HG03139 (cell line): ENCODE measurements around the gene ITIH1.
"Not testable (repeated sequence)": the region's sequence is repeated elsewhere in the genome, so short reads cannot be mapped to it uniquely, and the experiment has no call there.

Experiments used
- ATAC-seq: cut with Tn5 transposase; IDR thresholded peaks from one replicate; pipeline ENCODE4 v1.9.1; 2021; ENCODE audit not compliant: unreplicated experiment

Gene ITIH1

DNA sequence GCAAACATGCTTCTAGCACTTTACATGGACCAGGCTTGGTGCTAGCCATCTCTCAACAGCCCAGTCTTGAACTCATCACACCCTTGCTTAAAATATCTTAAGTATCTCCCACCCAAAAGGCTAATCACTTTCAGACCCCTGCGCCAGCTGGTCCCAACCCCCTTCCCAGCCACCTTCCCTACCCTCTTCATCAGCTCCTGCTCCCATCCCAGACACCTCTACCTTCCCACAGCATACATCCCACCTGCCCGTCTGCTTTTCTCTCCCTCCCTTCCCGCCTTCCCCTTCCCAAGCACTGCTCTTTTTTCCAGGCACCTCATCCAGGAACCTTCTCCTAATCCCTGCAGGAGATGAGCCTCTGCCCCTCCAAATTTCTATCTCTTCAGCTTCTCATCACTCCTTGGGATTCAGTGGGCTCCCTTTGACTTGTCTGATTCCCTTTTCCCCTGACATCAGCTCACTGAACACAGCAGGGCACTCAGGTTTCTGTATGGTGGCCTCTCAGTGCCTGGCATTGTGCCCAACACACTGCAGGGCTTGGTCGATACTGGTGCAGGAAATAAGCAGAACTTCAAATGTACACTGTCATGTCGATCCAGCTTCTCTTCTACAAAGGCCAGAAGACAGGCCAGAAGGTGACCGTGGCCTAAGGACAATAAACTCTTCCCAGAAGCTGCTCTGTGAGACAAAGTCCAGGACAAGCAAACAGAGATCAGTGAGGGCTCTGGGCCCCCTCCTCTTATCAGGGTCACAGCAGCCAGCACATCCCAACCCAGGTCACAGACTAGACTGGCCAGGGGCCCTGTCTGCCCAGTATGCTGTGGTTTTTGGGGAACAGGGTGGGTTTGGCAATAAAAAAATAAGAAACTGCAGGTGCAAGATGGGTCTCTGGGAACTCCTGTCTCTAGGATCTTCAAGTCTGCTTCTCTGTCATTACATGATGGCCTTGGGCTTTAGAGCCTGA, 2.2 kb upstream of the ITIH1 start:
- ATAC-seq: no peak

DNA sequence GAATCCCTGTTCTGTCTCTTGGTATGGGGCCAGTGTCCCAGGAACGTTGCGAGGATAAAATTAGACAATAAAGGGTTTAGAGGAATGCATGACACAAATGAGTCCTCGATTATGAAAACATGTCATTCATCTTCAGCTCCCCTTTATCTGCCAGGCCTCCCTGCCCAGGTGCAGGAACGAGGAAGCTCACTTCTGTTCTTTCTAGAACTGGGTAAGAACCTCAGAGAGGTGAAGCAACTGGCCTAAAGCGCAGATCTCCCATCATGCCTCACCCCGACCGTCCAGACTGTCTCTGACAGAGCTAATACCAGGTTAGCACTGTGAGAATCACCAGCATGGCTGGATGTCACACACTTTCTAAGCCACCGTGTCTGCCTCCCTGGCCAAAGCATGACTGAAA, 1.5 kb upstream of the ITIH1 start:
- no peak for ATAC-seq

DNA sequence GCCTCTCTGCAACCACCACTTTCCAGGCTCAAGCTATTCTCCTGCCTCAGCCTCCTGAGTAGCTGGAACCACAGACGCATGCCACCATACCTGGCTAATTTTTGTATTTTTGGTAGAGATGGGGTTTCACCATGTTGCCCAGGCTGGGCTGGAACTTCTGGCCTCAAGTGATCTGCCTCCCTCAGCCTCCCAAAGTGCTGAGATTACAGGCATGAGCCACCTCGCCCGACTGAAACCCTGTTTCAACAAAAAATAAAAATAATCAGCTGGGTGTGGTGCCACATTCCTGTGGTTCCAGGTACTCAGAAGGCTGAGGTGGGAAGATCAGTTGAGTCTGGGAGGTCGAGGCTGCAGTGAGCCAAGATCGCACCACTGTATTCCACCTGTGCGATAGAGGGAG, 913 bp upstream of the ITIH1 start:
- not testable (repeated sequence) for ATAC-seq

DNA sequence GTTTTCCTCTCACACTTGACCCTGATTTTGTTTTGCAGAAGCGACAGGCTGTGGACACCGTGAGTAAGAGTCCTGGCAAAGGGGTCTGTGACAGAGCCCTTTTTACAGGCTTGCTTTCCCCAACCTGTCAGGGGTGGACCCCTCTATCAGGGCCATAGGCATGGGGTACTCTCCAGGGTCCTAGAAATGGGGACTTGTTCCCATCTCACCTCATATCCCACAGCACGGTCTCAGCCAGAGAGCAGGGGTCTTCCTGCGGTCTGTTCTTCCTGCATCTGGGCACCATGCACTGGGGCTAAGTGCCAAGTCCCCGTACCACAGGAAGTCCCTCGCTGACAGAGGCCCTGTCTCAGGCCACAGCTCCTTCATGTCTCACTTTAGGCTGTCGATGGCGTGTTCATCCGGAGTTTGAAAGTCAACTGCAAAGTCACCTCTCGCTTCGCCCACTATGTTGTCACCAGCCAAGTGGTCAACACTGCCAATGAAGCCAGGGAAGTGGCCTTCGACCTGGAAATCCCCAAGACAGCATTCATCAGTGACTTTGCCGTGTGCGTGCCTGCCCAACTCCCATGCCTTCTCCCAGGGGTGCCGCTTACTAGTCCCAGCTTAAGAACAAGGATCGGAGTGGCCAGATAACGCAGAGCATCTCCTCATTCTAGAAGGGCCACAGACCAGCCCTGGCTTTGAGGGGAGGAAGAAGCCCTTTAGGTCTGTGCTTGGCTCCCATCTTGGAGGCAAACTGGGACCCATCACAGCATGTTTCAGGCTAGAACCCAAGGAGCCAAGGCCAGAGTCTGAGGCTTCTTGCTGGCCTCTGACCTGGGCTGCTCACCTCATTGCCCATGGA, 783 bp downstream of the ITIH1 start:
- ATAC-seq: no peak

DNA sequence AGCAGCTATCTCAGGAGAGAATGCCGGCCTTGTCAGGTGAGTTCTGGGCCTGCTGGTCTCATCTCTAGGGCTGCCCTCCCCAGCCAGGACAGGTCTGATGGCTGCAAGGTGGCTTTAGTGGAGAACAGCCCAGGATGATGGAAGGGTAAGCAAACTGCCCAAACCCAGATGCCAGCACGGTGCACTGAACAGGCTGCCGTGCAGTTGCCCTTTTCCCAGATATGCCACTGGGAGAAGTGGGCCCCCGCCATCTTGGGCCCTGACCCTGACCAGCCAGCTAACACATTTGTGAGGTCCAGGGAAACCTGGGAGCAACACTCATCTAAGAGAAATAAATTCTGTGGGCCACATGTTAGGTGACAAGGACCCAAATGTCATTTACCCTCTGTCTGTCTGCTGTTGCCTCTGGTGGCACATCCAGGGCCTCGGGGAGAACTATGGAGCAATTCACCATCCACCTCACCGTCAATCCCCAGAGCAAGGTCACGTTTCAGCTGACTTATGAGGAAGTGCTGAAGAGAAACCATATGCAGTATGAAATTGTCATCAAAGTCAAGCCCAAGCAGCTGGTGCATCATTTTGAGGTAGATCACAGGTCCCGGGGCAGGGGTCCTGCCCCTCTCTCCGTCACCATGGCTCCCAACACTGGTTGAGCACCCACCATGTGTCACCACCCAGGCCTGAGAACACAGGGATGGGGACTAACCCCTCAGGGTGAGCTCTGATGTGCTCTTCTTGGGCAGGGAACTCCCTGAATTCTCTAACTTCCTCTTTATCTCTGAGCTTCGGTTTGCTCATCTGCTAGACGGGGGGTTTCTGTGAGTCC, 1.8 kb downstream of the ITIH1 start:
- no peak for ATAC-seq

DNA sequence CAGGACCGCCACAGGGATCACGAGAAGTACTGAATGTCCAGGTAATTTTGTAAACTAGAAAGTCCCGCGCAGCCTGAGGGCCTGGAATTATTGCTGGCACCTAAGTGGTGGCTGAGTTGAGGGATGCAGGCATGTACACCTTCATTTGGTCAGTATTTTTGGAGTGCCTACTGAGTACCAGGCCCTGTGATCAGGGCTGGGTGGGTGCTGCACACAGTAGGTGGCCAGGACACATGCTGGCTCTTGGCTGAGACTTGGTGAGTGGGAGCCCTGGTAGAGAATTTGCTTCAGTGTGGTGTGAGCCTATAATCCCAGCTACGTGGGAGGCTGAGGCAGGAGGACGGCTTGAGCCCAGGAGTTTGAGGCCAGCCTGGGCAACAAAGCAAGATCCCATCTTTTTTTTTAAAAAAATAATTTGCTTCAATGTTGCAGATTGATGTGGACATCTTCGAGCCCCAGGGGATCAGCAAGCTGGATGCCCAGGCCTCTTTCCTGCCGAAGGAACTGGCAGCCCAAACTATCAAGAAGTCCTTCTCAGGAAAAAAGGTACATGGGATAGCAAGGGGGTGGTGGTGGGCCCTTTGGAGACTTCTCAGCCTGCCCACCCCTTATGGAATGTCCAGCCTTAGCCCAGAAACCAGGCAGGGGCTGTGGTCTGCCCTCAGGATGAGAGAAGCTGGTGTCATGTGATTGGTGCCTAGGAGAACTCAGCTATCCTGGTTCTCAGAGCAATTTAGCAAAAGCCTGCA, 2.6 kb downstream of the ITIH1 start:
- ATAC-seq: no peak

DNA sequence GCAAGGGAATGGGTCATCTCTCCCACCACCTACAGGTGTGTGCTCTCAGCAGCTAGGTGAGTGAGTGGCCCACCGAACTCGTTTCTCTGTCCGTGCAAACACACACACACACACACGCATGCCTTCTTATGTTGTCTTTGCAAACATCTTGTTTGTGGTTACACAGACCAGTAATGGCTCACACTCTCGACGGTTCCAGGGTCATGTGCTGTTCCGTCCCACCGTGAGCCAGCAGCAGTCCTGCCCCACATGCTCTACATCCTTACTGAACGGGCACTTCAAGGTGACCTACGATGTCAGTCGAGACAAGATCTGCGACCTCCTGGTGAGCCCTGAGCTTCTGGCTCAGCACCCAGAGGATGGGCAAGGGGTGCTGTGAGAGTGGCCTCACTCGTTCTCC, 4.3 kb downstream of the ITIH1 start:
- ATAC-seq: no peak

DNA sequence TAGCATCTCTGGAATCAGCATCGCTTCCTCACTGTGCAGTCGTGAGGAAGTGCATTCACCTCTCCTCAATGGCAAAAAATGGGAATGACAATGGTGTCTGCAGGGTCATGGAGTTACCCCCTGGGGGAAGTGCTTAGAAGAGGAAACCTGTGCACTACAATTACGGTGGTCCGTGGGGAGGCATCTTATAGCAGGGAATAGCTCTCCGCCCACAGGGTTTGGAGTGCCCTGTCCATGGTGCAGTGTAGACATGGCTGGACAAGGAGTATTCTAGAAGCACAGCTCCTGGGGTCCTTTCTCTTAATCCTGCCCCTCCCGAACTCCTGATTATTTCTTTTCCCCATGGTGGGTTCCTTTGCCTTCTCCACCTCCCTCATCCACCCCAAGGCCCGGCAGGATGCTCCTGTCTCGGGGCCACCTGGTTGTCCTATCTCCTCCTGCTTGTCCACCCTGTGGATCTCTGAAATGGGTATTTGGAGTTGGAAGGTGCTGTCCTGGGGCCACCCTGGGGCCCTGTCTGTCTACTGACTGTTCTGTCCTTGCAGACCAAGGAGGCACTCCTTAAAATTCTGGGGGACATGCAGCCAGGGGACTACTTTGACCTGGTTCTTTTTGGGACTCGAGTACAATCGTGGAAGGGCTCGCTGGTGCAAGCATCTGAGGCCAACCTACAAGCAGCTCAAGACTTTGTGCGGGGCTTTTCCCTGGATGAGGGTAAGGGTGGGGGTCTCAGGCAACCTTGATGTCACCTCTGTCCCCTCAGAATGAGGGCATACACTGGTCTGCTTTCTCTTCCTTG, 5.2 kb downstream of the ITIH1 start:
- no peak for ATAC-seq

DNA sequence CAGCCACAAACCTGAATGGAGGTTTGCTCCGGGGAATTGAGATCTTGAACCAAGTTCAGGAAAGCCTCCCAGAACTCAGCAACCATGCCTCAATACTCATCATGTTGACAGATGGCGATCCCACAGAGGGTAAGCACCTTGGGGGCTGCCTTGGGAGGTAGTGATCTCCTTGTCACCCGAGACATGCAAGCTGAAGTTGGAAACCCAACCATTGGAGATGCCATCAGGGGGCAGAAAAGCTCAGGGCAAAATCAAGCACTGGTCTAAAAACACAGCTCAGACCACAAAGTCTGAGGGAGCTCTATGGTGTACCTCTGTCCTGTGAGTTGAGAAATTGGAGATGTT, 5.8 kb downstream of the ITIH1 start:
- ATAC-seq: no peak

DNA sequence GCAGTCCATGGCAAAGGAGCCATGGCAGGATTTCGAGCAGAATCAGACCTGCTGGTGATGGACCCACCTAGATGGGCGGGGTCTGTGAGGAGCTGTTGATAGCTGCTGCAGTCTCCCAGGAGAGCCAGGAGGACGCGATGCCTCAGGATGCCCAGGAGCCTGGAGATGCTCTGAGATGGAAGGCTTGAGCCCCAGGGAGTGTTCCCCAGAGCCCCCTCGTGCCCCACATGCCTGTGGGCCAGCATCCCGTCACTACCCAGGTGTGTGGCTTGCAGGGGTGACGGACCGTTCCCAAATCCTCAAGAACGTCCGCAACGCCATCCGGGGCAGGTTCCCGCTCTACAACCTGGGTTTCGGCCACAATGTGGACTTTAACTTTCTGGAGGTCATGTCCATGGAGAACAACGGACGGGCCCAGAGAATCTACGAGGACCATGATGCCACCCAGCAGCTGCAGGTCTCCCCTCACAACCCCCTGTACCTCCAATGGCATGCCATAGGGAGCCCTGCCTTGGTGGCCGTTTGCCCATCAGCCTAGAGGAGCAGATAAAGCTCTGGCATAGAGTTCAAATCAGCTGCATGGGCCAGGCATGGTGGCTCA, 6.7 kb downstream of the ITIH1 start:
- ATAC-seq: no peak

DNA sequence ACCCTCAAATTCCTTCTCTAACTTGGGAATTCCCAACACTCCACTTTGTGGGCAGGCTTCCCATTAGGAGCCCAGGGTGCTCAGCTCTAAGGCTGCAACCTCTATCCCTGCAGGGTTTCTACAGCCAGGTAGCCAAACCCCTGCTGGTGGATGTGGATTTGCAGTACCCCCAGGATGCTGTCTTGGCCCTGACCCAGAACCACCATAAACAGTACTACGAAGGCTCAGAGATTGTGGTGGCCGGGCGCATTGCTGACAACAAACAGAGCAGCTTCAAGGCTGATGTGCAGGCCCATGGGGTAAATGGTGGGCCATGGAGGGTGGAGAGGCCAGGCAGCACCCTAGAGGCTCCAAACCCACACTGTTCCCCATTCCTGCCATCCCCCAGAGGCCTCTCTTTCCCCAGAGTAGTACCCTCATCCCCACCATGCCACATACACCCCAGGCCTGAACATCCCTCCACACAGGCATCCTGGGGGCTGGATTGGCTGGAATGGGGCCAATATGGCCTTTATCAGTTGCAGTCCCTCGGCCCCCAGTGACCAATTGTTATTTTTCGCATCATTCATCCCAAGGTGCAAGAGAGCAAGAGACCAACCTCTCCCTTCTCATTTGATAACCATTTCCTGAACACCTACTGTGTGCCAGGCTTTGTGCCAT, 7.7 kb downstream of the ITIH1 start:
- no peak for ATAC-seq

DNA sequence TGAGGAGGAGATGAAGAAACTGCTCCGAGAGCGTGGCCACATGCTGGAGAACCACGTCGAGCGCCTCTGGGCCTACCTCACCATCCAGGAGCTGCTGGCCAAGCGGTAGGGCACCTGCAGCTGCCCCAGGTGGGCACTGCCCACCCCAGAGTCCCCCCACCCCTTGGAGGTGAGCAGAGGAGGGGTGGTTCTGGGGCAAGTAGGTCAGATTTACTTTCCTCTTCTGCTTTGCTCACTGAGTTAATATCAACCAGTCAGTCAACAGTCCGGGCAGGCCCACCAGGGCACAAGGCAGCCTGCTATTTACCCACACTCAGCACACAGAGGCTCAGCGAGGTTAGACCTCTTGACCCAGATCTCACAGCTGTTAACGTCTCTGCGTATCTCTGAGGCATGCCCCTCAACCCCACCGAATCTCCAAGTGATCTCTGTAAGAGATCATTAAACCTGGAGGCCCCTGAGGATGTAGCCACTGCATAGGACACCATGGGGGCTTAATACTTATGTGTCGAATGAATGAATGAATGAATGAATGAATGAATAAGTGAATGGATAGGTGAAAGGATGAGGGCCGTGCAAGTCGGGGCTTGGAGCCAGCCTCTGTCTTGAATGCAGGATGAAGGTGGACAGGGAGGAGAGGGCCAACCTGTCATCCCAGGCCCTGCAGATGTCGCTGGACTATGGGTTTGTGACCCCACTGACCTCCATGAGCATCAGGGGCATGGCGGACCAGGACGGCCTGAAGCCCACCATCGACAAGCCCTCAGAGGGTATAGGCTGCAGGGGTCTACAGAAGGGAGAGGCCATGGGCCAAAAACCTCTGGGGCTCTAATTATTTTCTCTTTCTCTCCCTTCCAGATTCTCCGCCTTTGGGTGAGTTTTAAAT, 9.2 kb downstream of the ITIH1 start:
- no peak for ATAC-seq

DNA sequence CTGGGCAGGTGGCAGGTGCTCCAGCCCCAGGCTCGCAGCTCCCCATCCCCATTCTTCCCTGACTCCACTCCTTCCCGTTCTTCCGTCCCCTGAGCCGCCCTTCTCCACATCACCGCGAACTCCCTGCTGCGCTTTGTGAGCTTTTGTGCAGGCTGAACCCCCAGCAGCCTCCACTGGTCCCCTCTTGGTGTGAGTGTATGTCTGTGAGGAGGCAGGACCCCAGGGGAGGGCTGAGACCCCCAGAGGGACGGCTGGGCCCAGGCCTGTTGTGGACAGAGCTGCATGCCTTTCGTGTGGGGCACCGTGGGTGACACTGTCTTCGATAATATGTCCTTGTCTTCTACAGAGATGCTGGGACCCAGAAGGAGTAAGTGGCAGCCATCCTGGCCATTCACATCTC, 9.8 kb downstream of the ITIH1 start:
- no peak for ATAC-seq

DNA sequence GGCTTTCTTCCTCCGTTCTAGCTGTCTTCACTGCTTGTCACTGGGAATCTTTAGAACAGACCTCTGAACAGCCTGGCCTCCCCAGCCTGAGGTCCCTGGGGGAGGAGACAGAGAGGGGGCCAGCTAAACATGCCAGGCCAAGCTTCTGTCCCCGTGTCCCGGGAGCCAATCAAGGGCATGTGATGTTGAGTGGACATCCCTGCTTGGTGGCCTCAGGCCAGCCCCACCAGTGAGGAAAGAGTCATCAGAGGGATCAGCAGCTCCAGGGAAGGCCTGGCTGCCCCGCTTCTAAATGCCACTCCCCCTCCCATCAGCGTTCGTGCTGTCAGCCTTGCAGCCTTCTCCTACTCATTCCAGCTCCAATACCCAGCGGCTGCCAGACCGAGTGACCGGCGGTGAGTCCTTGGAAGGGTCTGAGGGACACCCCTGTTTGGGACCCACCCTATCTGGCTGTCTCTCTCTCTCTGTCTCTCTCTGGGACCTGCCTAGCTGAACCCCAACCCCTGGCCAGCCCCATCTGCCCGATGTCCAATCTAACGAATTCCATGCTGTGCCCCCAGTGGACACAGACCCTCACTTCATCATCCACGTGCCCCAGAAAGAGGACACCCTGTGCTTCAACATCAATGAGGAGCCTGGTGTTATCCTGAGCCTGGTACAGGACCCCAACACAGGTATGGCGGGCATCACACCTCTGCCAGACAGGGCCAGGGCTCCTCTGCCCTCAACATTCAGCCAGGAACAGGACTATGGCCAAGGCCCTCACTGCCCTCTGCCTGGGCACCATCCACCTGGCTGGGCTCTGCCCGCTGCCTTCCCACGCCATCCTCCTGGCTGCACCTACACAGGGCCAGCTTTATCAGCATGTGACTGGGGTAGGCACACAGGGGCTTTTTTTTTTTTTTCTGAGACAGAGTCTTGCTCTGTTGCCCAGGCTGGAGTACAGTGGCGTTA, 10.6 kb downstream of the ITIH1 start:
- no peak for ATAC-seq

DNA sequence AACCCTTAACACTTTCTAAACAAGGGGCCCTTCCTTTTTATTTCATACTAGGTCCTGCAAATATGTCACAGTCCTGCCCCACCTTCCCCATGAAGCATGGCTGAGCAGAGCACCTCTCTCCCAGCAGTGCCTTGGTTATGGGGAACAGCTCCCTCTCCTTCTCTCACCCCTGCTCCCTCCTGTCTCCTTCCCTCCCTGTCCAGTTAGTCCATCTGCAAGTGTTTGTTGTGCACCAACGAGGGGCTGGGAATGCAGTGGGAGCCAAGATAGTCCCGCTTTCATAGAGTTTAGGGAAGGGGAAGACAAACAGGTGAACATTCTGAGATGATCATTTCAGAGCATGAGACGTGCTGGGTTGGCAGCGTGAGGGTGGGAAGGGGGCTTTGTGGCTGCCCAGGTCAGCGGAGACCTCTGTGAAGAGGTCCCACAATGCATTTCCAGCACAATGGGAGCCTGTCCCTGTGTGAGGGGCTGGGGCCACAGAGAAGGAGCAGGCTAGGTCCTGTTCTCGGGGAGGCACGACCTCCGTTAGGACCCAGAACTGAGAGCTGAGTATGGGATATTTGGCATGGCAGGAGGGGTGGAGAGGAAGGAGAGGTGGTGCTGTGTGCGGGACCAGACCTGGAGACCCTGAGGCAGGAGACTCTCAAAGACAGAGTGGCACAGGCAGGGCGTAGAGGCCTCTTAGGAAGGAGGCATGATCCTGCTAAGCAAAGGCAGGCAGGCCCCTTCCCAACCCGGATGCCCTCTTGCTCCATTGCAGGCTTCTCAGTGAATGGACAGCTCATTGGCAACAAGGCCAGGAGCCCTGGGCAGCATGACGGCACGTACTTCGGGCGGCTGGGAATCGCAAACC, 11.7 kb downstream of the ITIH1 start:
- no peak for ATAC-seq

DNA sequence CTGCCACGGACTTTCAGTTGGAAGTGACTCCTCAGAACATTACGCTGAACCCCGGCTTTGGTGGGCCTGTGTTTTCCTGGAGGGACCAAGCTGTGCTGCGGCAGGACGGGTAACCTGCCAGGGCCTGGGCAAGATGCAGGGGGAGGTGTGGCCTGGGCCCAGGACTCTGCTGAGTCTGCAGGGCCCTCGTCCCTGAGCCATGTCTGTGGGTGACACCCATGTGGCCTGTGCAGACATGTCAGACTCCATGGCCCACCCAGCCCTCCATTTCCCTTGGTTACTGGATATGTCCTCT, 12.3 kb downstream of the ITIH1 start:
- no peak for ATAC-seq
